OCI-LY7 (cell line): Measurements from ENCODE around the gene MACROD2.

ENCODE experiments used
- CTCF ChIP-seq: fragments of 200-600 bp; sonication (generic); conservative IDR thresholded peaks from 2 replicates; pipeline ENCODE4 v1.5.1; 2014; ENCODE audit warnings: mild to moderate bottlenecking, antibody characterized with exemption, low read length, moderate library complexity, mixed read lengths
- EZH2phosphoT487 ChIP-seq: fragments of 200-600 bp; sonication (generic); IDR thresholded peaks from 2 replicates; pipeline ENCODE4 v1.6.1; 2018; ENCODE audit warnings: low read depth, borderline replicate concordance, mild to moderate bottlenecking, mixed run types, antibody characterized with exemption, low read length, moderate library complexity, mixed read lengths

- no peak for TF ChIP-seq CTCF
- TF ChIP-seq EZH2phosphoT487: no peak
These were observed 1341.2 kb downstream of the MACROD2 start for GRCh38 chr20:15336536-15336935.
